Endothelial cell of umbilical vein (primary cell): ENCODE results near the gene UBA5. TPM values are rescaled to one million over a fixed set of nuclear protein-coding genes. Genes with fewer than 3 reads are reported as not detected.

Experiments
- BruUV-seq: library from RNA; stranded (reverse); fragments of 400-500 nt; replicated peaks from 2 replicates; lab custom pipeline; 2021; lab: Mats Ljungman, UMichigan
- CTCF ChIA-PET: fragments of 300-600, 350-600 bp; sonication (Branson Sonifier 250); formaldehyde crosslinking; loops from one replicate; lab custom pipeline; 2021; ENCODE audit warnings: antibody characterized with exemption, inconsistent platforms; lab: Charles Lee
- POLR2A ChIA-PET: fragments of 300-600, 350-600 bp; sonication (Branson Sonifier 250); formaldehyde crosslinking; loops from one replicate; lab custom pipeline; 2021; ENCODE audit warnings: antibody characterized with exemption, inconsistent platforms; lab: Charles Lee
- DNase-seq: peaks from one replicate; pipeline ENCODE4 v3.0.0-alpha.2; 2011; ENCODE audit warnings: low read depth, low spot score
- FAIRE-seq: peaks from 2 replicates; lab custom pipeline; 2011; peaks lifted over from hg19 to GRCh38; lab: Jason Lieb, UNC
- H2AFZ ChIP-seq: 2 replicates; pipeline ENCODE4 v1.6.0; 2012; ENCODE audit warnings: low read depth, low read length, control low read depth, inconsistent platforms
- H3K27ac ChIP-seq: 2 replicates; pipeline ENCODE4 v1.5.1; 2011; ENCODE audit warnings: low read depth, mild to moderate bottlenecking, control low read depth, low read length, moderate library complexity; ENCODE audit not compliant: insufficient read depth
- H3K27me3 ChIP-seq, 2 experiments: 2 replicates each; pipeline versions ENCODE4 v1.6.0 to v1.6.1; 2011; ENCODE audit warnings: low read length in 2 of 2, mixed read lengths in 1 of 2; ENCODE audit not compliant: control insufficient read depth in 2 of 2, insufficient read depth in 2 of 2
- H3K36me3 ChIP-seq, 2 experiments: 2 replicates in 1 of 2; 3 replicates in 1 of 2; pipeline ENCODE4 v1.5.1; 2011; ENCODE audit warnings: low read length in 2 of 2, mild to moderate bottlenecking in 1 of 2, moderate library complexity in 1 of 2; ENCODE audit not compliant: control insufficient read depth in 2 of 2, insufficient read depth in 2 of 2; ENCODE audit errors: extremely low read depth in 1 of 2
- H3K4me1 ChIP-seq: 3 replicates; pipeline ENCODE4 v1.5.1; 2011; ENCODE audit warnings: mild to moderate bottlenecking, low read length; ENCODE audit not compliant: control insufficient read depth, insufficient read depth; ENCODE audit errors: extremely low read depth
- H3K4me2 ChIP-seq: 2 replicates; pipeline ENCODE4 v1.6.1; 2011; ENCODE audit warnings: low read length, control low read depth, mixed read lengths; ENCODE audit not compliant: insufficient read depth
- H3K4me3 ChIP-seq, 3 experiments: fragments of 200-600 bp in 1 of 3; sonication (generic), shearing (Covaris generic) in 1 of 3; replicated peaks in 1 of 3; 2 replicates each; pipeline ENCODE4 v1.5.1; 2011 to 2016; ENCODE audit warnings: control low read depth in 3 of 3, low read length in 3 of 3, mild to moderate bottlenecking in 2 of 3, inconsistent platforms in 1 of 3, low read depth in 1 of 3, moderate library complexity in 1 of 3; ENCODE audit not compliant: insufficient read depth in 1 of 3
- H3K79me2 ChIP-seq: 2 replicates; pipeline ENCODE4 v1.6.0; 2012; ENCODE audit warnings: low read length, inconsistent platforms; ENCODE audit not compliant: control insufficient read depth, insufficient read depth
- H3K9ac ChIP-seq: replicated peaks from 2 replicates; pipeline ENCODE3; 2011; ENCODE audit warnings: low read length, control low read depth; ENCODE audit not compliant: insufficient read depth; ENCODE audit errors: extremely low read depth
- H3K9me1 ChIP-seq: replicated peaks from 3 replicates; pipeline ENCODE4 v1.6.0; 2011; ENCODE audit warnings: mild to moderate bottlenecking, low read length; ENCODE audit not compliant: control insufficient read depth, insufficient read depth; ENCODE audit errors: extremely low read depth
- H3K9me3 ChIP-seq: replicated peaks from 2 replicates; pipeline ENCODE4 v1.5.1; 2012; ENCODE audit warnings: low read length, inconsistent platforms; ENCODE audit not compliant: control insufficient read depth, insufficient read depth
- H4K20me1 ChIP-seq: replicated peaks from 2 replicates; pipeline ENCODE3; 2011; ENCODE audit warnings: mild to moderate bottlenecking, low read length; ENCODE audit not compliant: control insufficient read depth, insufficient read depth; ENCODE audit errors: extremely low read depth
- CTCF ChIP-seq, 2 donors: IDR thresholded peaks; 1 replicate in 1 of 2; 2 replicates in 1 of 2; pipeline ENCODE4 v1.5.1; 2011; ENCODE audit warnings: low read length in 2 of 2, mild to moderate bottlenecking in 2 of 2, moderate library complexity in 2 of 2, control low read depth in 1 of 2, inconsistent platforms in 1 of 2, low read depth in 1 of 2; ENCODE audit not compliant: insufficient read depth in 1 of 2; ENCODE audit errors: extremely low read depth in 1 of 2
- EZH2 ChIP-seq: IDR thresholded peaks from 2 replicates; pipeline ENCODE4 v1.6.1; 2012; ENCODE audit warnings: borderline replicate concordance, low read depth, mild to moderate bottlenecking, moderate library complexity, low read length, inconsistent platforms; ENCODE audit not compliant: severe bottlenecking
- FOS ChIP-seq: IDR thresholded peaks from 2 replicates; pipeline ENCODE4 v1.6.1; 2011; ENCODE audit warnings: mild to moderate bottlenecking, low read length, moderate library complexity, borderline replicate concordance; ENCODE audit not compliant: insufficient read depth
- GATA2 ChIP-seq: IDR thresholded peaks from 2 replicates; pipeline ENCODE4 v1.7.0; 2011; ENCODE audit warnings: low read depth, mild to moderate bottlenecking, moderate library complexity, mixed read lengths, low read length; ENCODE audit not compliant: insufficient read length, insufficient read depth
- JUN ChIP-seq: IDR thresholded peaks from 2 replicates; pipeline ENCODE4 v1.6.1; 2011; ENCODE audit warnings: borderline replicate concordance, low read depth; ENCODE audit not compliant: insufficient read length, insufficient read depth
- MAX ChIP-seq: IDR thresholded peaks from 2 replicates; pipeline ENCODE4 v1.6.1; 2011; ENCODE audit not compliant: insufficient read depth, insufficient read length
- MYC ChIP-seq: IDR thresholded peaks from one replicate; pipeline ENCODE4 v1.6.1; 2011; ENCODE audit warnings: mild to moderate bottlenecking, low read depth, low read length
- POLR2A ChIP-seq: IDR thresholded peaks from 2 replicates; pipeline ENCODE4 v1.6.1; 2012; ENCODE audit warnings: low read depth, mild to moderate bottlenecking, control low read depth, low read length
- POLR2AphosphoS5 ChIP-seq: IDR thresholded peaks from 2 replicates; pipeline ENCODE4 v1.6.1; 2012; ENCODE audit warnings: low read depth, mild to moderate bottlenecking, control low read depth, low read length, moderate library complexity; ENCODE audit not compliant: insufficient read depth
- dilution Hi-C: fragments of 300-500 bp; cut with MboI; formaldehyde crosslinking; loops from one replicate; pipeline ENCODE4 v1.15.0; 2019; ENCODE audit warnings: low sequenced_read_pairs; ENCODE audit not compliant: extremely low pct_ligation_motif_present
- intact Hi-C: fragments of 100-400 bp; cut with micrococcal nuclease; formaldehyde crosslinking; loops from one replicate; pipeline ENCODE4 v1.10.0; 2022
- polyA plus RNA-seq, 4 experiments: library from polyadenylated mRNA; depleted of rRNA in 3 of 4; stranded (reverse) in 3 of 4; unstranded in 1 of 4; fragments of >200 nt; gene quantifications; 2 replicates each; pipeline versions ENCODE4 v1.2.1 to v1.2.3, GENCODE V29; 2011 to 2012; ENCODE audit warnings: missing spikeins in 1 of 4
- total RNA-seq: library from RNA; stranded (reverse); gene quantifications from 2 replicates; pipeline ENCODE4 v1.2.3, GENCODE V29; 2021

Gene UBA5
- total and polyA plus RNA-seq, 2 donors (not counting 3 experiments of a cell fraction or from before 2014, with no cell fraction given), result 19.7 to 38.1 TPM

GRCh38 chr3:132659365-132660051 lies 621 bp upstream of the UBA5 start, which contains the start of gene ACAD11:
Gene ACAD11 (minus strand): TSS chr3:132659809. CDS start chr3:132659751, 58 bp downstream.
- ChIA-PET CTCF (interaction anchor here (0.5 to 3.8 kb wide), 23 partner anchors 9 to 765 kb away, joined by 3 to 28 read pairs (median 3); no protein-coding TSS in a partner anchor), POLR2A (interaction anchor here (1.4 kb wide), 1 partner anchor 15 kb away, joined by 3 read pairs; no protein-coding TSS in a partner anchor)
- H3K79me2 ChIP-seq, result peaks cover 31% of the 10 kb centered on the region
- dilution Hi-C loops, result no loop called here
- H3K9me3 ChIP-seq, result no peaks in the 10 kb centered on the region
- H3K27me3 ChIP-seq, result no peaks in the 10 kb centered on the region
- no peaks in the 10 kb centered on the region for H3K9me1 ChIP-seq
- intact Hi-C loops, result loop anchor here (1.0 to 5.0 kb wide), 4 partner anchors 10 to 242 kb away; partner anchors contain the start of genes DNAJC13 and NPHP3
- peak within 1 kb of the TSS; percentile 89 for H2AFZ ChIP-seq
- H3K36me3 ChIP-seq, result no peaks in the 10 kb centered on the region
- DNase-seq, result peak; percentile 85
- TF ChIP-seq GATA2, result no peak
- no peak for TF ChIP-seq JUN
- TF ChIP-seq MAX, result no peak
- no peak for TF ChIP-seq POLR2A
- TF ChIP-seq FOS, result no peak
- TF ChIP-seq MYC, result no peak
- peak; percentile 66 to 70 for TF ChIP-seq CTCF (IDR thresholded peaks at IDR 0.05; ENCODE audit: extremely low read depth in 1 of 2, insufficient read depth in 1 of 2, low read depth in 1 of 2, low read length in 2 of 2)
- no peak for TF ChIP-seq POLR2AphosphoS5
- TF ChIP-seq EZH2, result no peak
- H4K20me1 ChIP-seq, result no peaks in the 10 kb centered on the region
- peak within 1 kb of the TSS; percentile 68 for H3K27ac ChIP-seq
- H3K4me3 ChIP-seq, result peak within 1 kb of the TSS; percentile 43 to 71 (median 70)
- BruUV-seq, result TSS peak; percentile 57
- H3K9ac ChIP-seq, result peak within 1 kb of the TSS; percentile 84
- peak within 1 kb of the TSS; percentile 83 for H3K4me2 ChIP-seq
- peaks cover 28% of the 10 kb centered on the region for H3K4me1 ChIP-seq
- peak; percentile 28 for FAIRE-seq
